CD4-positive, alpha-beta T cell (primary cell): ENCODE data around the gene POLE3. TPM values are rescaled to one million over a fixed set of nuclear protein-coding genes. Genes with fewer than 3 reads are reported as not detected.
"Not testable (repeated sequence)": the region's sequence is repeated elsewhere in the genome, so short reads cannot be mapped to it uniquely, and the experiment has no call there.

Source experiments
- ATAC-seq: fragments of 200-7000 bp; cut with Tn5 transposase; one replicate; pipeline ENCODE4 v1.10.0; 2022; ENCODE audit warnings: mild to moderate bottlenecking; ENCODE audit not compliant: poor library complexity
- CTCF ChIA-PET: fragments of 350-600 bp; sonication (Branson Sonifier 250); formaldehyde crosslinking; loops from one replicate; lab custom pipeline; 2021; ENCODE audit warnings: antibody characterized with exemption, inconsistent platforms; lab: Charles Lee
- POLR2A ChIA-PET: fragments of 350-600 bp; sonication (Branson Sonifier 250); formaldehyde crosslinking; loops from one replicate; lab custom pipeline; 2021; ENCODE audit warnings: antibody characterized with exemption, inconsistent platforms; lab: Charles Lee
- DNase-seq, 14 experiments: peaks; one replicate each; pipeline ENCODE4 v3.0.0-alpha.2; 2013 to 2020; ENCODE audit warnings: mixed read lengths in 2 of 14
- H3K27ac ChIP-seq, 2 donors: one replicate each; pipeline versions ENCODE4 v1.5.1 to v1.7.0; 2013; ENCODE audit warnings: low read length in 2 of 2, low read depth in 1 of 2, mild to moderate bottlenecking in 1 of 2
- H3K27me3 ChIP-seq, 2 experiments: 1 replicate in 1 of 2; 2 replicates in 1 of 2; pipeline versions ENCODE4 v1.6.1 to v1.7.0; 2013; ENCODE audit warnings: low read length in 2 of 2, control low read depth in 1 of 2, mild to moderate bottlenecking in 1 of 2, moderate library complexity in 1 of 2; ENCODE audit not compliant: insufficient read depth in 2 of 2, control insufficient read depth in 1 of 2
- H3K36me3 ChIP-seq: one replicate; pipeline ENCODE4 v1.6.1; 2013; ENCODE audit warnings: low read length, control low read depth; ENCODE audit not compliant: insufficient read depth
- H3K4me1 ChIP-seq: one replicate; pipeline ENCODE4 v1.6.1; 2013; ENCODE audit warnings: low read length, control low read depth; ENCODE audit not compliant: insufficient read depth
- H3K4me3 ChIP-seq: one replicate; pipeline ENCODE4 v1.5.1; 2013; ENCODE audit warnings: mild to moderate bottlenecking, low read length, moderate library complexity
- H3K9me3 ChIP-seq, 2 experiments: 1 replicate in 1 of 2; 2 replicates in 1 of 2; pipeline versions ENCODE4 v1.6.1 to v1.7.0; 2013; ENCODE audit warnings: low read length in 2 of 2, mild to moderate bottlenecking in 2 of 2, control low read depth in 1 of 2, moderate library complexity in 1 of 2; ENCODE audit not compliant: control insufficient read depth in 1 of 2, insufficient read depth in 1 of 2
- H3K27ac Mint-ChIP-seq: one replicate; pipeline ENCODE4 v1.8.0; 2020; ENCODE audit warnings: mixed read lengths
- H3K27me3 Mint-ChIP-seq: one replicate; pipeline ENCODE4 v1.8.0; 2021; ENCODE audit warnings: mixed read lengths
- H3K36me3 Mint-ChIP-seq: one replicate; pipeline ENCODE4 v1.8.0; 2021; ENCODE audit warnings: low read depth, mixed read lengths
- H3K4me1 Mint-ChIP-seq: one replicate; pipeline ENCODE4 v1.8.0; 2021; ENCODE audit warnings: low read depth, mixed read lengths
- H3K4me3 Mint-ChIP-seq: one replicate; pipeline ENCODE4 v1.8.0; 2020; ENCODE audit warnings: mild to moderate bottlenecking, mixed read lengths
- H3K9me3 Mint-ChIP-seq: one replicate; pipeline ENCODE4 v1.8.0; 2020; ENCODE audit warnings: mixed read lengths
- CTCF ChIP-seq: fragments of 200-600 bp; IDR thresholded peaks from one replicate; pipeline ENCODE4 v1.8.0; 2022; ENCODE audit warnings: antibody characterized with exemption, mild to moderate bottlenecking
- intact Hi-C, 2 experiments: fragments of 100-400 bp; cut with DNase I in 1 of 2; cut with micrococcal nuclease in 1 of 2; formaldehyde crosslinking; loops; one replicate each; pipeline versions ENCODE4 v1.15.1 to v1.9.0; 2023 to 2025; cut with DNase I, micrococcal nuclease
- total RNA-seq, 174 experiments: library from RNA in 2 of 174; stranded (reverse) in 2 of 174; gene quantifications; one replicate each; pipeline ENCODE4 v1.2.3 and lab custom pipeline; 2021 to 2026

The POLE3 gene
- total RNA-seq, 2 experiments from 2014 or later: 63.6 to 64.9 TPM

GRCh38 chr9:113406873-113407511 is 3.5 kb downstream of the POLE3 start:
- POLR2A ChIA-PET, H3K27ac ChIP-seq, H3K27me3 Mint-ChIP-seq, H3K9me3 Mint-ChIP-seq, H3K27me3 ChIP-seq, H3K9me3 ChIP-seq, H3K4me3 ChIP-seq: not testable (repeated sequence)
- CTCF ChIA-PET: interaction anchor here (0.7 to 0.9 kb wide), 2 partner anchors 132 to 133 kb away, joined by 3 read pairs; partner anchors contain the start of genes CDC26 and PRPF4
- intact Hi-C loops: loop anchor here in 1 of 2 experiments (1.0 to 10.0 kb wide), 4 partner anchors 62 to 252 kb away; partner anchors contain the start of genes BSPRY, SLC31A2 and WDR31
- Mint-ChIP-seq H3K4me3 (peak overlapping the region; percentile 99), H3K27ac (peak overlapping the region; percentile 94), H3K36me3 (peaks cover 43% of the 10 kb centered on the region), H3K4me1 (peaks cover 37% of the 10 kb centered on the region)
- peak; percentile 22 for ATAC-seq
- H3K4me1 ChIP-seq: peaks cover 19% of the 10 kb centered on the region
- peaks cover 16% of the 10 kb centered on the region for H3K36me3 ChIP-seq
- peak in 13 of 14 experiments; percentile 34 to 83 (median 52) for DNase-seq
- peak; percentile 80 for TF ChIP-seq CTCF

GRCh38 chr9:113406353-113406752 is 4.1 kb downstream of the POLE3 start:
- H3K27ac ChIP-seq, ATAC-seq, H3K4me3 ChIP-seq, H3K4me3 Mint-ChIP-seq, H3K9me3 Mint-ChIP-seq, H3K9me3 ChIP-seq, H3K27me3 ChIP-seq, POLR2A ChIA-PET, H3K27me3 Mint-ChIP-seq, DNase-seq: not testable (repeated sequence)
- Histone ChIP-seq H3K4me1 (peaks cover 18% of the 10 kb centered on the region), H3K36me3 (peaks cover 16% of the 10 kb centered on the region)
- H3K4me1 Mint-ChIP-seq: peaks cover 43% of the 10 kb centered on the region
- intact Hi-C loops: loop anchor here in 1 of 2 experiments (10.0 kb wide), 2 partner anchors 62 to 252 kb away; partner anchors contain the start of genes BSPRY, SLC31A2 and WDR31
- CTCF ChIA-PET: interaction anchor here (0.9 kb wide), 1 partner anchor 131 kb away, joined by 3 read pairs; the partner anchor contains the start of genes CDC26 and PRPF4
- peaks cover 43% of the 10 kb centered on the region for H3K36me3 Mint-ChIP-seq
- peak overlapping the region; percentile 94 for H3K27ac Mint-ChIP-seq

- Mint-ChIP-seq H3K27me3 (no peaks in the 10 kb centered on the region), H3K36me3 (peaks cover 20% of the 10 kb centered on the region), H3K27ac (peak overlapping the region; percentile 27), H3K4me3 (peak overlapping the region; percentile 7), H3K9me3 (no peaks in the 10 kb centered on the region), H3K4me1 (peaks cover 44% of the 10 kb centered on the region)
- Histone ChIP-seq H3K27ac (no peak overlapping the region), H3K36me3 (peaks cover 15% of the 10 kb centered on the region), H3K9me3 (no peaks in the 10 kb centered on the region), H3K4me1 (peaks cover 29% of the 10 kb centered on the region), H3K27me3 (no peaks in the 10 kb centered on the region), H3K4me3 (no peak overlapping the region)
- DNase-seq: no peak
- POLR2A ChIA-PET: interaction anchor here (1.0 kb wide), 1 partner anchor 128 kb away, joined by 4 read pairs; the partner anchor contains the start of genes CDC26 and PRPF4
- no peak for TF ChIP-seq CTCF
- intact Hi-C loops: loop anchor here (2.0 to 10.0 kb wide), 4 partner anchors 59 to 249 kb away; partner anchors contain the start of genes BSPRY (in 1 of the 2), SLC31A2 (in 1 of the 2) and WDR31 (in 1 of the 2)
- CTCF ChIA-PET: interaction anchor here (1.6 kb wide), 2 partner anchors 178 to 254 kb away, joined by 5 to 6 read pairs; no protein-coding TSS in a partner anchor
- ATAC-seq: no peak
Measured at GRCh38 chr9:113403646-113404045, 6.8 kb downstream of the POLE3 start.
